Activated T-cell treated with anti-CD3 and anti-CD28 coated beads, Interleukin-2, amount 50 U/mL, for 24 hours (primary cell): ENCODE data around the gene RALGPS1.

Experiments used
- DNase-seq: peaks from one replicate; pipeline ENCODE4 v3.0.0-alpha.2; 2020
- H3K27ac Mint-ChIP-seq: 2 replicates; pipeline ENCODE4 v1.8.0; 2020; ENCODE audit warnings: mild to moderate bottlenecking, mixed read lengths
- H3K27me3 Mint-ChIP-seq: 2 replicates; pipeline ENCODE4 v1.8.0; 2020; ENCODE audit warnings: mixed read lengths
- H3K36me3 Mint-ChIP-seq: 2 replicates; pipeline ENCODE4 v1.8.0; 2020; ENCODE audit warnings: low read depth, mixed read lengths
- H3K4me1 Mint-ChIP-seq: 2 replicates; pipeline ENCODE4 v1.8.0; 2020; ENCODE audit warnings: low read depth, mixed read lengths
- H3K4me3 Mint-ChIP-seq: 2 replicates; pipeline ENCODE4 v1.8.0; 2020; ENCODE audit warnings: mild to moderate bottlenecking, moderate library complexity, mixed read lengths
- H3K9me3 Mint-ChIP-seq: 2 replicates; pipeline ENCODE4 v1.8.0; 2020; ENCODE audit warnings: mixed read lengths

The RALGPS1 gene

DNA sequence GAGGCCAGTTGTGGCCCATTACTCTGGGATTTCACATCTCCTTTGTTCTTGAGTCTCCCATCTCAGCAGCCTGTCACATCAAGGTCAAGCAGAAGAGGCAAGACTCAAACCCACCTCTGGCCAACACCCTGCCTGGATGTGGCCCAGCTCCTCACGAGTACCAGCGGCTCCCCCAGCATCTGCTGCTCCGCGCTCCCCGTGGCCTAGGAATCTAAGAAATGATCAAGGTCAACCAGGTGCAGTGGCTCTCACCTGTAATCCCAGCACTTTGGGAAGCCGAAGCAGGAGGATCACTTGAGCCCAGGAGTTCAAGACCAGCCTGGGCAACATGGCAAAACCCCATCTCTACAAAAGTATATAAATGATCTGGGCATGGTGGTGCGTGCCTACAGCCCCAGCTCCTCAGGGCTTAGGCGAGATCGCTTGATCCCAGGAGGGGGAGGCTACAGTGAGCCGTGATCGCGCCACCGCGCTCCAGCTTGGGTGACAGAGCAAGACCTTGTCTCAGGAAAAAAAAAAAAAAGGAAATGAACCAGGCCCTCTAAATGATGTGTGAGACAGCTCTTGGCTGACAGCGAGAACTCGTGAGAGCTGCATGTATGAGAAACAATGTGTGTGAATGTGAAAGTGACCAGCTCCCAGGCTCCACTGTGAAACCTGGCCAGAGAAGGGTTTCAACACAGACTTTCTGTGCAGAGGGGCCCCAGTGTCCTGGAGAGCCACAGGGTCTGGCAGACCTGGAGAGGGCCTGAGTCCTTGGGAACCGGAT is 269.4 kb downstream of the RALGPS1 start:
- no peaks in the 10 kb centered on the region for H3K4me1 Mint-ChIP-seq
- H3K4me3 Mint-ChIP-seq: no peak overlapping the region
- no peak overlapping the region for H3K27ac Mint-ChIP-seq
- H3K36me3 Mint-ChIP-seq: no peaks in the 10 kb centered on the region
- no peaks in the 10 kb centered on the region for H3K27me3 Mint-ChIP-seq
- H3K9me3 Mint-ChIP-seq: no peaks in the 10 kb centered on the region
- DNase-seq: no peak

DNA sequence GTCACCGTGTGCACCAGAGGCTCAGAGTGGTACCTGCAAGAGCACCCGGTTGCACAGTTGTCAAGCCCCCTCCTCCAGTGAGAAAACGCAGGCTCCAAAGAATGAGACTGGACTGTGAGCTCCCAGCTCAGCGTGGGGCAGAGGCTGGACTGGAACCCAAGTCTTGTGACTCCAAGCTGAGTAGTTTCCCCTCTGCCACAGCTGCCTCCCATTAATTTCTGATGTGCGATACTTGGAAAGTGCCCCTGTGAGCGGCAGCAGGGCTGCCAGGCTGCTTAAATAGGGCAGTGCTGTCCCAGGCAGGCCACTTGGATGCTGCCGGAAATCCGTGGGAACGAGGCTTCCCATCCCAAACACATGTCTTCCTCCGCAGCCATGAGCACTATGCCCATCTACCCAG is 270.1 kb downstream of the RALGPS1 start:
- no peak for DNase-seq
- no peaks in the 10 kb centered on the region for H3K36me3 Mint-ChIP-seq

DNA sequence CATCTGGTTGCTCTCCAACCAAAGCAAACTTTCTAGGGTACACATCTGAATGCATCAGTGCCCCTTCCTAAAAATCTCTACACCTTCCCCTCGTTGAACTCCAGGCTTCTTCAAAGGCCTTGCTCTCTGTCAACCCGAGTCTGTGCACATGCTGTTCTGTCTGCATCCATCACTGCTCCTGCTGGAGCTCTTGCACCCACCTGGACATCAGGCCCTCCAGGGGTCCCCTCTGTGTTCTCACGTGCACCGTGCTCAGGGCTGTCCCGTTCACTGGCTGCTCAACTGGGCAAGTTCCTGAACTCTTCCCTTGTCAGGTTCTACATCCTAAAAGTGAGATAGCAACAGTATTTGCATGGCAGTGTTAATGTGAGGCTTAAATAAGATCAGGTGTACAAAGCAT is 270.6 kb downstream of the RALGPS1 start:
- Mint-ChIP-seq H3K36me3 (no peaks in the 10 kb centered on the region), H3K27me3 (no peaks in the 10 kb centered on the region), H3K9me3 (no peaks in the 10 kb centered on the region), H3K4me3 (no peak overlapping the region), H3K4me1 (no peaks in the 10 kb centered on the region), H3K27ac (no peak overlapping the region)
- DNase-seq: no peak

More for the DNA sequence above, 270.1 kb downstream of the RALGPS1 start:
- no peaks in the 10 kb centered on the region for H3K27me3 Mint-ChIP-seq
- H3K9me3 Mint-ChIP-seq: no peaks in the 10 kb centered on the region
- no peak overlapping the region for H3K27ac Mint-ChIP-seq
- no peak overlapping the region for H3K4me3 Mint-ChIP-seq
- H3K4me1 Mint-ChIP-seq: no peaks in the 10 kb centered on the region

DNA sequence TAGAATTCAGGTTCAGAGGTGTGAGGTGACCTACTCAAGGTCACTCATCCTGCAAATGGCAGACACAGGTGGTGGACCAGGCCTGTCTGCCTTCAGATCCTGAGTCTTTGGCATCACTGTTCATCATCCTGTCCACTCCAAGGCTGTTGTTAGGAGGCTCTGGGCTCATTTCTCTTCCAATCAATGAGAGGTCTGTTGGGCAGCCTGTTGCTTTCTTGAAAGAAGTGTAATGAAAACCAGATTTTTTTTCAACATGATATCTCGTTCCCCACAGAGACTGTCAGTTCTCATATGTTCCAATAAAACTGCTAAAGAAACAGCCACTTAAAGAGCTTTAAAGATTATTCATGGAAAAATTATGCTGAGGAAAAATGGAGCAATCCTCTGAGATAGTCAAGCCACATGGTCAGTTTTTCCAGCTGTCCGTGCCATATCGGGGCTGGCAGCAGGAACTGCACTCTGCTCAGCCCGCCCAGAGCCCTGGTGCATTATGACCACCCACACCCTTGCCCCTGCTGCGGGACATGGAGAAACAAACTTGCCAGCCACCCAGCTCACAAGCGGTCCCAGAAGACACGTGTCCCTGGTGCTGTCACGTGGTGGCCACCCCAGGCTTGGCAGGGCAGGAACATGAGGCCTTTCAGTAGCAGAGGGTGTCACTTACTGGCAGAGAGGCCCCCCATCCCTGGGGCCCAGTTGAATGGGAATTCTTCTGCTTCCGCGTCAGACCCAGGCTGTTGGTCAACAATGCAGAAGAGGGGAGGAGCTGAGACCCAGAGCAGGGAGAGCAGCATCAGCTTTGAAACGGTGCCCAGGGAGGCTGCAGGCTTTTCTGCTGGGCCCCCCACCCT is 271.6 kb downstream of the RALGPS1 start:
- DNase-seq: no peak
- Mint-ChIP-seq H3K27me3 (no peaks in the 10 kb centered on the region), H3K4me3 (no peak overlapping the region), H3K4me1 (no peaks in the 10 kb centered on the region), H3K27ac (no peak overlapping the region), H3K9me3 (no peaks in the 10 kb centered on the region), H3K36me3 (no peaks in the 10 kb centered on the region)

DNA sequence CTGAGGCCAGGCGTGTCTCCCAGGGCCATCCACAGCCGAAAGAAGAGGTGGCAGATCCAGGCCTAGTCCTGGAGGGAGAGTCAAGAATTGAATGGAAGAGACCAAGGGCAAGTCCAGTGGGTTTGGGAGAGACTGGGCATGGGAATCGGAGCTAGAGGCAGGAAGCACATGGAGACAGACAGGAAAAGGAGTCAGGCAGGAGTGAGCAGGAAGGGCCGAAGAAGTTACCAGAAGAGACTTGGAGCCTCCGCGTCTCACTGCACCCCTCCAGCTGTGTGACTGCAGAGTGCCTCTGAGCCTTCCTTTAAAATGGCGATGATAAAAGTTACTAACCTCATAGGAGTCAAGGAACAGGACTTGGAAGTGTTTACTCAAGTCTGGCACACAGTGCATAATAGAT is 272.2 kb downstream of the RALGPS1 start:
- Mint-ChIP-seq H3K4me1 (no peaks in the 10 kb centered on the region), H3K4me3 (no peak overlapping the region), H3K27me3 (no peaks in the 10 kb centered on the region), H3K27ac (no peak overlapping the region), H3K9me3 (no peaks in the 10 kb centered on the region), H3K36me3 (no peaks in the 10 kb centered on the region)
- DNase-seq: no peak

DNA sequence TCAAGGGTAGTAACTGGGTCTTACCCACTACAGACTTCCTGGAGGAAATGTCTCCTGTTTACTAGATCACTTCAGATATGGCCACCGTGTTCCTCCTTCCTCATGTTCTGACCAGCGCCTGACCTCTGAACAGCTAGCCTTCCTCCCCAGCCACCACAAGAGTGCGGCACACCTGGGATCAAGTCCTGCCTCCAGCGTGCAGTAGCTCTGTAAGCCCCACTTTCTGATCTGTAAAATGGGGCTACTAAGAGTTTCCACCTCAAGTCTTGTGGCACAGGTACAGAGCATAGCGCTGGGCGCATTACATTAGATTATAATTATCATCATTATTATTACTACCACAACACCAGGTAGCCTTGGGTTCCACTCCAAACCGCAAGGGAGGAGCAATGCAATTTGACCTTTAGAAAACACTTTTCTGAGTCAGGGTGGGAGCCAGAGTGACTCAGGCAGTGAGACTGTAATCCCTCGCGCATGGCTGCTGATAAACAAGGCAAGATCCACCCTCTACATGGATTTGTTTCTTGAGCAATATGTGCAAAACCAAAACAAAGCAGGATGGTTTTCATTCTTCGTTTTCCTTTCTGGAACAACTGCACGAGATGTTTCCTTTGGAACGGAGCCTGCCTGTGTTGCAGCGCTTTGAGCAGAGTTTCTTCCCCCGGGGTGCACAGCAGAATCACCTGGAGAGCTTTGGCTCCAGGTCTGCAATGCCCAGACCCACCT is 272.8 kb downstream of the RALGPS1 start:
- no peak for DNase-seq
- no peaks in the 10 kb centered on the region for H3K9me3 Mint-ChIP-seq
- H3K36me3 Mint-ChIP-seq: no peaks in the 10 kb centered on the region
- H3K4me1 Mint-ChIP-seq: no peaks in the 10 kb centered on the region
- no peak overlapping the region for H3K27ac Mint-ChIP-seq
- no peak overlapping the region for H3K4me3 Mint-ChIP-seq
- H3K27me3 Mint-ChIP-seq: no peaks in the 10 kb centered on the region

DNA sequence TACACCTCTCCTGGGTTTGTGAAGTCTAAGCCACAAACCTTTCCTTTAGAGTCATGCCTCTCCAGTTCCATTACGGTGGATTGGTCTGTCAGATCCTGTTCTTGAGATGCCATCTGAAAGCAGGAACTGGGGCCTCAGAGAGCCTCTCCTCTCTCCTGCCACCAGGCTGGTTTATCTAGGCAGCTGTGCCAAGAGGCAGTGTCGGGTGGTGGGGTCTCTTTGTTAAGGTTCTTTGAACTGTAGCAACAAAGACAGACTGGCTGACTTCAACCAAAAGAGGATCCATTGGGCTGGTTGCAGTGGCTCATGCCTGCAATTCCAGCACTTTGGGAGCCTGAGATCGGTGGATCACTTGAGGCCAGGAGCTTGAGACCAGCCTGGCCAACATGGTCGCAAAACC is 273.8 kb downstream of the RALGPS1 start:
- no peak for DNase-seq
- H3K36me3 Mint-ChIP-seq: no peaks in the 10 kb centered on the region
- no peak overlapping the region for H3K27ac Mint-ChIP-seq
- no peaks in the 10 kb centered on the region for H3K27me3 Mint-ChIP-seq
- no peaks in the 10 kb centered on the region for H3K9me3 Mint-ChIP-seq
- no peak overlapping the region for H3K4me3 Mint-ChIP-seq
- H3K4me1 Mint-ChIP-seq: no peaks in the 10 kb centered on the region

DNA sequence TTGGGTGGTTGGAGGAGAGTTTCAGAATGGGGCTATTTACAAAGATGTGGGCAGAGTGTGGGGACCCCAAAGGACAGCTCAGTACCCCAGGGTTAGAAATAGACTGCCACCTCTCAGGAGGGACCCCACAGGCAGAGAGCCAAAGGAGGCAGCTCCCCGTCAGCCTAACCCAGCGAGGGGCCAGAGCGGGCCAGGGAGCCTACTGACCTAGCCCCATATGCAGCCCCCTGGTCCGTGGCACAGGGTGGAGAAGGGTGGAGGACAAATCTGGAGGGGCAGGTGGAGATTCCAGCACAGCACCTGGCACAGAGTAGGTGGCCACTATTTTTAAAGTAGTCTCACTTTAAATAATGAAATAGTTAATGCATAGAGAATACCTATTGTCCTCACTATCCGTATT is 275.0 kb downstream of the RALGPS1 start:
- no peaks in the 10 kb centered on the region for H3K4me1 Mint-ChIP-seq
- no peaks in the 10 kb centered on the region for H3K36me3 Mint-ChIP-seq
- H3K27me3 Mint-ChIP-seq: no peaks in the 10 kb centered on the region
- no peaks in the 10 kb centered on the region for H3K9me3 Mint-ChIP-seq
- H3K4me3 Mint-ChIP-seq: no peak overlapping the region
- no peak overlapping the region for H3K27ac Mint-ChIP-seq
- no peak for DNase-seq

DNA sequence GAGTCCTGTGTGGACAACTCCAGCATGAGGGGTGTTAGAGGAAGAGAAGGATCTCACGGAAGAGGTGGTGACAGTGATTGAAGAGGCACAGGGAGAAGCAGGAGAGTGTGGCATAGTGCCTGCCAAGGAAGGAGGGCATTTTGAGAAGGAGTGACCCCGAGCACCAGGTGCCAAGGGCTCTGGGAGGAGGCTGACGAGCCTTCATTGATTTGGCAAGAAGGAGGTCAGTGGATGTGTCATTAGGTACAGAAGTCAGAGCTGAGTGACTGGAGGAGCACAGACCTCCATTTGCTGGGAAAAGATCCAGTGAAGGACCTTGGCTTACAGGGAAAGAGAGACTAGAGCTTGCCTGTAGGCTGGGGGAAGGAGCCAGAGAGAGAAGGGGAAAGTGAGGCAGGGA is 278.2 kb downstream of the RALGPS1 start:
- no peaks in the 10 kb centered on the region for H3K4me1 Mint-ChIP-seq
- no peaks in the 10 kb centered on the region for H3K9me3 Mint-ChIP-seq
- H3K36me3 Mint-ChIP-seq: no peaks in the 10 kb centered on the region
- no peak for DNase-seq
- H3K27me3 Mint-ChIP-seq: no peaks in the 10 kb centered on the region
- H3K27ac Mint-ChIP-seq: no peak overlapping the region
- no peak overlapping the region for H3K4me3 Mint-ChIP-seq

DNA sequence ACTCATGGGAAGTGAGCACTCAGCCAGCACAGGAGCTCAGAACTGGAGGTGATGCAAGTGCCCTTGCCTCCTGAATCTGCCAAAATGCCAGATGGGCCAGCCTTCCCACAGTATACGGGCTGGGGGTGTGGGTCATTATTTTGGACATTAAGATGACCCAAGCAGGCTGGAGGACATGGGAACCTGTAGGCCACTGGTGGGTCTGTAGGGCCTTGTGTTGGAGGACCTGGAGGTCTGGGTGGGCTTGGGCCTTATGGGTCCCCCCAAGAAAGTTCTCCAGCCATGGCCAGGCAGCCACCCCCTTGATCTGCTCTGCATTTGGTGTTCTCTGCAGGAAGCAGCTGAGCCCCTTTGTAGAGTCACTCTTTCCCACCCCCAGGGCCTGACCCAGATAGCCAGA is 278.9 kb downstream of the RALGPS1 start:
- H3K36me3 Mint-ChIP-seq: no peaks in the 10 kb centered on the region
- no peak for DNase-seq
- H3K9me3 Mint-ChIP-seq: no peaks in the 10 kb centered on the region
- H3K4me3 Mint-ChIP-seq: no peak overlapping the region
- H3K4me1 Mint-ChIP-seq: peaks cover 2% of the 10 kb centered on the region
- no peaks in the 10 kb centered on the region for H3K27me3 Mint-ChIP-seq
- no peak overlapping the region for H3K27ac Mint-ChIP-seq

DNA sequence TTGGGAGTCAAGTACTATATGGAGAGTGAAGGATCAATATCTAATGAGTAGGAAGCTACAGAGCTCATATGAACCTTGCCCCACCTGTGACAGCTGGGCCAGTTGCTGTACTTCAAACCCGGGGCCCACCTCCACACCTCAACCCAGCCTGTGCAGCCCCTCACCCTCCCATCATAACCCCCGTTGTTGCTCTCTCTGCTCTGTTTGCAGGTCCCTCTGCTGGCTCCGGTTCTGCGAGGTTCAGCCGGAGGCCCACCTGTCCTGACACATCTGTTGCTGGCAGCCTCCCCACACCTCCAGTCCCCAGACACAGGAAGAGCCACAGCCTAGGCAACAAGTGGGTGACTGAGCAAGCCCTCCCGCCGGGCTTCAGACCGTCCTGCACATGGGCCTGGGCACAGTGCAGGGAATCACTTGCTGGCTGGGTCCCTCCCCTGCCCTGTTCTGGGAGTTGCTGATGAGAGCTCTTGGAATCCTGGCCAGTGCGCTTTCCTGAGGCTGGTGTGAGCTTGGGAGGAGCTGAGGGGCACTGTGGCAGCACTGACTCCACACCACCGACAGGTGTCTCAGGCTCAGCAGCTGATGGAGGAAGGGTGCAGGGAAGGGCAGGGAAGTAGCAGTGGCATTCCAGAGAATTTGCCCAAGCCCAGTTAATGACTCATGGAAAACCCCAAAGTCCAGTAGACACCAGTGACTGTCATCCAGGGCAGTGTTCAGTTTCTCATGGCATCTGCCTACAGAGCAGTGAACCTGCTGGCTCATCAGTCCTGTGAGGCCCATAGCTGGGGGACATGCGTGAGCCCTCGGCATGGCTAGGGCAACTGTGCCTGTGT is 280.5 kb downstream of the RALGPS1 start:
- H3K36me3 Mint-ChIP-seq: no peaks in the 10 kb centered on the region
- H3K4me1 Mint-ChIP-seq: peaks cover 6% of the 10 kb centered on the region
- no peak overlapping the region for H3K27ac Mint-ChIP-seq
- H3K9me3 Mint-ChIP-seq: no peaks in the 10 kb centered on the region
- no peaks in the 10 kb centered on the region for H3K27me3 Mint-ChIP-seq
- DNase-seq: no peak
- H3K4me3 Mint-ChIP-seq: no peak overlapping the region

DNA sequence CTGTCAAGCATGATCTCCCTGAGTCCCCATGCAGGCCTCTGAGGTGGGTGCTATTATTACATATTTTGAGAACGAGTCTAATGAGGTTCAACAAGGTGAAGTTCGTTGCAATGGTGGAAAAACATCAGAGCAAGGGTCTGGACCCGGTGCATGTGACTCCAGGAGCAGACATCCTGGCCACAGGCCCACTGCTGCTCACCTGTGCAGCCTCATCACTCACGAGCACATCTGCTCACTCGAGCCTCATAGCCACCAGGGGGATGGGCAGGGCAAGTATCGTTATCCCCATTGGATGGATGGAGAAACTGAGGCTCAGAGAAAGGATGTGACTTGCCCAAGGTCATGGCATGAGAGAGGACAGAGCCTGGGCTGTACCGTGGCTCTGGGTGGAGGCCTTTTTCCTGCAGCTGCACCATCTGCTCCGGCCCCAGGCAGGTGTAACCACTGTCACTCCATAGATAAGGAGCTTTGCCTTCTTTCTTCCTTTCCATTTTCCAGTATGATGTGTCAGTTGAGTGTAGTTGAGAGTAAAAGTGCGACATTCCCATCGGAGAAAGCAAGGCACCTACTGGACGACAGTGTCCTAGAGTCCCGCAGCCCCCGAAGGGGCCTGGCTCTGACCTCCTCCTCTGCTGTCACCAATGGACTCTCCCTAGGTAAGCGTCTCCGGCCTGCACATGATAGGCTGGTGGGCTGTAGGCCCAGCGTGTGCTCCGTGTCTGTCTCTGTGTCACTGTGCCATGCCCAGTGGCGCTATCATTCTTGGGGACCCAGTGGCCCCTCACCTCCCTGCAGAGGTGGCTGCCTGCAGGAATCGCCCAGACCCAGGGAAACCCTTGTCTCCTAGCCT is 281.6 kb downstream of the RALGPS1 start:
- H3K36me3 Mint-ChIP-seq: no peaks in the 10 kb centered on the region
- H3K27me3 Mint-ChIP-seq: no peaks in the 10 kb centered on the region
- H3K4me1 Mint-ChIP-seq: peaks cover 6% of the 10 kb centered on the region
- no peak overlapping the region for H3K4me3 Mint-ChIP-seq
- no peak for DNase-seq
- no peak overlapping the region for H3K27ac Mint-ChIP-seq
- H3K9me3 Mint-ChIP-seq: no peaks in the 10 kb centered on the region

DNA sequence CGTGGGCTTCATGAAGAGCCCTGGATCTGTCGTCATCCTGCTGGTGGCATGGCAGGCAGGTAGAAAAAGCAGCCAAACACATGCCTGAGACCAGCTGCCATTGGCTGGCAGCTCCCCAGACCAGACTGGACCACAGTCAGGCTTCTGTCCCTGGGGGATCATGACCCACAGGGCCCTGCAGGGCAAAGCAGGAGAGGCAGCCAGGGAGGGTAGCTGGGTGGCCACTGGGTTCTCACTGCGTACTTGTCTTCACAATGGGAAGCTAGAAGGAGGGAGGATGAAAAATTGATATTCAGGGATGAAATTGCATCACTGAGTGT is 282.2 kb downstream of the RALGPS1 start:
- H3K9me3 Mint-ChIP-seq: no peaks in the 10 kb centered on the region
- H3K27me3 Mint-ChIP-seq: no peaks in the 10 kb centered on the region
- no peaks in the 10 kb centered on the region for H3K36me3 Mint-ChIP-seq
- H3K27ac Mint-ChIP-seq: no peak overlapping the region
- H3K4me1 Mint-ChIP-seq: peaks cover 6% of the 10 kb centered on the region
- no peak for DNase-seq
- no peak overlapping the region for H3K4me3 Mint-ChIP-seq
